Activated CD8-positive, alpha-beta memory T cell treated with anti-CD3 and anti-CD28 coated beads, Interleukin-2, amount 50 U/mL, for 4 hours (primary cell): ENCODE data around the gene ZNF3.

Experiments
- DNase-seq: peaks from one replicate; pipeline ENCODE4 v3.0.0-alpha.2; 2020

Gene ZNF3

GRCh38 chr7:100048680-100049079, 32.8 kb downstream of the ZNF3 start:
- no peak for DNase-seq

- DNase-seq: no peak
Measured at GRCh38 chr7:100044718-100045117, 36.8 kb downstream of the ZNF3 start.

GRCh38 chr7:100040575-100040974, 40.9 kb downstream of the ZNF3 start:
- no peak for DNase-seq

- DNase-seq: no peak
Measured at GRCh38 chr7:100038326-100038725, 43.2 kb downstream of the ZNF3 start.

- no peak for DNase-seq
Measured at GRCh38 chr7:100035876-100036275, 45.6 kb downstream of the ZNF3 start.

GRCh38 chr7:100034871-100035510, 46.5 kb downstream of the ZNF3 start:
- DNase-seq: no peak

- no peak for DNase-seq
Measured at GRCh38 chr7:100033526-100033925, 48.0 kb downstream of the ZNF3 start.

GRCh38 chr7:100029596-100029995, 51.9 kb downstream of the ZNF3 start:
- no peak for DNase-seq

- no peak for DNase-seq
Measured at GRCh38 chr7:100027197-100027596, 54.3 kb downstream of the ZNF3 start.

GRCh38 chr7:100024020-100024619, 57.4 kb downstream of the ZNF3 start:
- no peak for DNase-seq

- no peak for DNase-seq
Measured at GRCh38 chr7:100023526-100023925, 58.0 kb downstream of the ZNF3 start.

GRCh38 chr7:100022621-100023020, 58.9 kb downstream of the ZNF3 start:
- no peak for DNase-seq

GRCh38 chr7:100021297-100021696, 60.2 kb downstream of the ZNF3 start:
- DNase-seq: no peak
